ENCODE data around the gene SPINK8. TPM values are rescaled to one million over a fixed set of nuclear protein-coding genes. Genes with fewer than 3 reads are reported as not detected.
"Not testable (repeated sequence)": the region's sequence is repeated elsewhere in the genome, so short reads cannot be mapped to it uniquely, and the experiment has no call there.

SPINK8 gene
- total and polyA plus RNA-seq, 2 donors (not counting 1 experiment from before 2014, with no cell fraction given): not detected

- 35% methylated on average over 2 of the region's 4 CpGs for WGBS (ENCODE audit: insufficient coverage)
Observed at GRCh38 chr3:48338635-48339034, 5.2 kb upstream of the SPINK8 start.

DNA sequence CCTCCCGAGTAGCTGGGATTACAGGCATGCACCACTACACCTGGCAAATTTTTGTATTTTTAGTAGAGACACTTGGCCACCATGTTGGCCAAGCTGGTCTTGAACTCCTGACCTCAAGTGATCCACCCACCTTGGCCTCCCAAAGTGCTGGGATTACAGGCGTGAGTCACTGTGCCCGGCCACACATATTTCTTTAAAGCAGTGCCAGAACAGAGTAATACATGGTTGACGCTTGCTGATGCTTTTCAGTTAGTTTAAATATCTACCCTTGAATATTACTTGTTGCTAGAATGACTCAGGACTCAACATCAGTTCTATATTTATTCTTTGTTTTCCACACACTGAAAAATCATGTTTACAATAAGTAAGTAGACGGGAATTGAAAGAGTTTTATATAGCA lies 4.1 kb upstream of the SPINK8 start:
- H3K27me3 ChIP-seq (replicated peaks in 1 of 4; ENCODE audit: control extremely low read depth in 1 of 4, control insufficient read depth in 3 of 4, insufficient read depth in 4 of 4, low read length in 3 of 4): peaks cover 0 to 16% (median 2%) of the 10 kb centered on the region in 4 experiments
- H3K9me3 Mint-ChIP-seq (ENCODE audit: insufficient read depth); H3K27ac Mint-ChIP-seq; DNase-seq; H3K4me1 ChIP-seq (ENCODE audit: control insufficient read depth in 2 of 2, insufficient read depth in 2 of 2, low read length in 2 of 2); H3K9me3 ChIP-seq (ENCODE audit: control extremely low read depth in 1 of 3, control insufficient read depth in 2 of 3, insufficient read depth in 1 of 3, low read length in 2 of 3); ATAC-seq (ENCODE audit: low read depth); CTCF ChIA-PET; H3K79me2 ChIP-seq (ENCODE audit: control insufficient read depth, insufficient read depth, low read length); H3K4me1 Mint-ChIP-seq; H2AFZ ChIP-seq (ENCODE audit: insufficient read depth, low read depth, low read length, poor library complexity, severe bottlenecking); H3K36me3 ChIP-seq (replicated peaks in 1 of 2; ENCODE audit: control extremely low read depth in 1 of 2, control insufficient read depth in 1 of 2, extremely low read depth in 1 of 2, insufficient read depth in 2 of 2, low read length in 1 of 2); H3K27ac ChIP-seq (ENCODE audit: low read length in 2 of 2); H4K20me1 ChIP-seq (ENCODE audit: control insufficient read depth, insufficient read depth, low read length, poor library complexity, severe bottlenecking); H3K9ac ChIP-seq (ENCODE audit: low read length); POLR2A ChIA-PET; H3K4me3 Mint-ChIP-seq; H3K4me2 ChIP-seq (replicated peaks; ENCODE audit: low read depth, low read length, poor library complexity, severe bottlenecking); intact Hi-C loops (cut with micrococcal nuclease); H3K4me3 ChIP-seq (ENCODE audit: control extremely low read depth in 1 of 5, extremely low read depth in 1 of 5, insufficient read depth in 1 of 5, low read depth in 2 of 5, low read length in 4 of 5): not testable (repeated sequence)
- H3K27me3 Mint-ChIP-seq: peaks cover 27% of the 10 kb centered on the region
- 84% methylated on average over 2 of the region's 5 CpGs for WGBS (ENCODE audit: insufficient coverage)

More at GRCh38 chr3:48338635-48339034, 5.2 kb upstream of the SPINK8 start:
- TF ChIP-seq CTCF (IDR thresholded peaks at IDR 0.05) (no peak), EZH2 (IDR thresholded peaks at IDR 0.05; ENCODE audit: borderline replicate concordance, insufficient read depth, low read depth, low read length, poor library complexity, severe bottlenecking) (no peak)
- no peak overlapping the region for H3K9ac ChIP-seq (ENCODE audit: low read length)
- H3K36me3 ChIP-seq (replicated peaks in 1 of 2; ENCODE audit: control extremely low read depth in 1 of 2, control insufficient read depth in 1 of 2, extremely low read depth in 1 of 2, insufficient read depth in 2 of 2, low read length in 1 of 2): no peaks in the 10 kb centered on the region
- intact Hi-C loops (cut with micrococcal nuclease): no loop called here
- Mint-ChIP-seq H3K27me3 (peaks cover 23% of the 10 kb centered on the region), H3K27ac (no peak overlapping the region), H3K4me3 (no peak overlapping the region), H3K9me3 (ENCODE audit: insufficient read depth) (no peaks in the 10 kb centered on the region), H3K4me1 (no peaks in the 10 kb centered on the region)
- no peak overlapping the region for H3K4me3 ChIP-seq (ENCODE audit: control extremely low read depth in 1 of 5, extremely low read depth in 1 of 5, insufficient read depth in 1 of 5, low read depth in 2 of 5, low read length in 4 of 5)
- peaks cover 0 to 3% (median 0%) of the 10 kb centered on the region in 3 donors for H3K9me3 ChIP-seq (ENCODE audit: control extremely low read depth in 1 of 3, control insufficient read depth in 2 of 3, insufficient read depth in 1 of 3, low read length in 2 of 3)
- H4K20me1 ChIP-seq (ENCODE audit: control insufficient read depth, insufficient read depth, low read length, poor library complexity, severe bottlenecking): no peaks in the 10 kb centered on the region
- peaks cover 0 to 16% (median 2%) of the 10 kb centered on the region in 4 experiments for H3K27me3 ChIP-seq (replicated peaks in 1 of 4; ENCODE audit: control extremely low read depth in 1 of 4, control insufficient read depth in 3 of 4, insufficient read depth in 4 of 4, low read length in 3 of 4)
- no peak overlapping the region for H3K4me2 ChIP-seq (replicated peaks; ENCODE audit: low read depth, low read length, poor library complexity, severe bottlenecking)
- DNase-seq: no peak
- H3K79me2 ChIP-seq (ENCODE audit: control insufficient read depth, insufficient read depth, low read length): no peaks in the 10 kb centered on the region
- no peaks in the 10 kb centered on the region for H3K4me1 ChIP-seq (ENCODE audit: control insufficient read depth in 2 of 2, insufficient read depth in 2 of 2, low read length in 2 of 2)
- no peak for ATAC-seq (ENCODE audit: low read depth)
- no peak overlapping the region for H3K27ac ChIP-seq (ENCODE audit: low read length in 2 of 2)
- CTCF ChIA-PET: no interaction called here
- H2AFZ ChIP-seq (ENCODE audit: insufficient read depth, low read depth, low read length, poor library complexity, severe bottlenecking): no peak overlapping the region
- POLR2A ChIA-PET: no interaction called here

DNA sequence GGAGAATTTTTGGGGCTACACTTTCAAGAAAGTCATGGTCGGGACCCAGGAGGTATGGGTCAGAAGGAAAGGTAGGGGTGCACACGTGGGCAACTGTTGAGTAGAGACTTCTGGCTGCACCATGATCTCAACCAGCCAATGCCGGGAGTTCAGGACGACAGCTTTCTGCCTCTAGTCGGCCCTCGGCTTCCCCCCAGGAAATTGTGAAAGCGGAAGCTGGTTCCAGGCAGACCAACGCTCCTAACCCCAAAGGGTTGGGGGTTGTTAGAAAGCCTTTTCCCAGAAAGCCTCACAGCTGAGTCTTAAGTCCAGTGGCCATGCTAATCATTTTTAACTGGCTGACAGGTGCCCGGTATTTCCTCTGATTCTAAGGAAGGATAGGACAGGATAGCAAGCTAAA lies 1.8 kb upstream of the SPINK8 start:
- peaks cover 0 to 16% (median 2%) of the 10 kb centered on the region in 4 experiments for H3K27me3 ChIP-seq (replicated peaks in 1 of 4; ENCODE audit: control extremely low read depth in 1 of 4, control insufficient read depth in 3 of 4, insufficient read depth in 4 of 4, low read length in 3 of 4)
- H3K9ac ChIP-seq (ENCODE audit: low read length); H4K20me1 ChIP-seq (ENCODE audit: control insufficient read depth, insufficient read depth, low read length, poor library complexity, severe bottlenecking); H3K4me3 ChIP-seq (ENCODE audit: control extremely low read depth in 1 of 5, extremely low read depth in 1 of 5, insufficient read depth in 1 of 5, low read depth in 2 of 5, low read length in 4 of 5); H3K9me3 ChIP-seq (ENCODE audit: control extremely low read depth in 1 of 3, control insufficient read depth in 2 of 3, insufficient read depth in 1 of 3, low read length in 2 of 3); H3K79me2 ChIP-seq (ENCODE audit: control insufficient read depth, insufficient read depth, low read length); H3K4me2 ChIP-seq (replicated peaks; ENCODE audit: low read depth, low read length, poor library complexity, severe bottlenecking); H3K36me3 ChIP-seq (replicated peaks in 1 of 2; ENCODE audit: control extremely low read depth in 1 of 2, control insufficient read depth in 1 of 2, extremely low read depth in 1 of 2, insufficient read depth in 2 of 2, low read length in 1 of 2); H2AFZ ChIP-seq (ENCODE audit: insufficient read depth, low read depth, low read length, poor library complexity, severe bottlenecking); ATAC-seq (ENCODE audit: low read depth); H3K4me1 Mint-ChIP-seq; POLR2A ChIA-PET; H3K4me3 Mint-ChIP-seq; intact Hi-C loops (cut with micrococcal nuclease); H3K4me1 ChIP-seq (ENCODE audit: control insufficient read depth in 2 of 2, insufficient read depth in 2 of 2, low read length in 2 of 2); H3K27ac Mint-ChIP-seq; H3K27ac ChIP-seq (ENCODE audit: low read length in 2 of 2); H3K9me3 Mint-ChIP-seq (ENCODE audit: insufficient read depth); DNase-seq: not testable (repeated sequence)
- 71% methylated on average over 9 of the region's 9 CpGs for WGBS (ENCODE audit: insufficient coverage)
- CTCF ChIA-PET: interaction anchor here (0.6 to 1.0 kb wide), 2 partner anchors 66 to 1613 kb away, joined by 3 read pairs; no protein-coding TSS in a partner anchor
- H3K27me3 Mint-ChIP-seq: peaks cover 31% of the 10 kb centered on the region

All from B cell (primary cell).